ENCODE results near the gene MEGF11.

Gene MEGF11

GRCh38 chr15:66047321-66048024, 206.1 kb downstream of the MEGF11 start:
- FAIRE-seq = no peak

- no peak for FAIRE-seq
Measured at GRCh38 chr15:66046751-66047150, 206.8 kb downstream of the MEGF11 start.

- no peak for FAIRE-seq
Measured at GRCh38 chr15:66046326-66046725, 207.2 kb downstream of the MEGF11 start.

- no peak for FAIRE-seq
Measured at GRCh38 chr15:66045542-66045941, 208.0 kb downstream of the MEGF11 start.

- FAIRE-seq = no peak
Measured at GRCh38 chr15:66044837-66045236, 208.7 kb downstream of the MEGF11 start.

- FAIRE-seq = no peak
Measured at GRCh38 chr15:66043264-66043663, 210.3 kb downstream of the MEGF11 start.

GRCh38 chr15:66042624-66043023, 210.9 kb downstream of the MEGF11 start:
- no peak for FAIRE-seq

GRCh38 chr15:66041276-66041675, 212.3 kb downstream of the MEGF11 start:
- FAIRE-seq = no peak

- FAIRE-seq = no peak
Measured at GRCh38 chr15:66040211-66040892, 213.2 kb downstream of the MEGF11 start.

GRCh38 chr15:66039117-66039871, 214.3 kb downstream of the MEGF11 start:
- no peak for FAIRE-seq

GRCh38 chr15:66038387-66039116, 215.0 kb downstream of the MEGF11 start:
- no peak for FAIRE-seq

GRCh38 chr15:66036859-66037258, 216.7 kb downstream of the MEGF11 start:
- no peak for FAIRE-seq

- FAIRE-seq = no peak
Measured at GRCh38 chr15:66035901-66036300, 217.6 kb downstream of the MEGF11 start.

GRCh38 chr15:66033143-66033542, 220.4 kb downstream of the MEGF11 start:
- FAIRE-seq = no peak

GRCh38 chr15:66032006-66032405, 221.5 kb downstream of the MEGF11 start:
- FAIRE-seq = no peak

GRCh38 chr15:66030650-66031049, 222.9 kb downstream of the MEGF11 start:
- no peak for FAIRE-seq

GRCh38 chr15:66029650-66030049, 223.9 kb downstream of the MEGF11 start:
- FAIRE-seq = no peak

GRCh38 chr15:66027268-66027805, 226.2 kb downstream of the MEGF11 start:
- FAIRE-seq = no peak

GRCh38 chr15:66025972-66026371, 227.6 kb downstream of the MEGF11 start:
- no peak for FAIRE-seq

- no peak for FAIRE-seq
Measured at GRCh38 chr15:66025015-66025452, 228.5 kb downstream of the MEGF11 start.

- FAIRE-seq = no peak
Measured at GRCh38 chr15:66024116-66024515, 229.4 kb downstream of the MEGF11 start.

GRCh38 chr15:66023311-66023972, 230.1 kb downstream of the MEGF11 start:
- FAIRE-seq = no peak

Data from A204.1 (cell line).